Stimulated activated CD4-positive, alpha-beta T cell treated with anti-CD3 and anti-CD28 coated beads, Interleukin-12 subunit alpha, Interleukin-12 subunit beta, amount 100 ng/mL, for 24 hours (primary cell): ENCODE data around the gene PPP2R2C.

Source experiments
- DNase-seq, 2 experiments: peaks; one replicate each; pipeline ENCODE4 v3.0.0-alpha.2; 2020; ENCODE audit warnings: low read depth in 2 of 2

The PPP2R2C gene

GRCh38 chr4:6271701-6272465, 200.5 kb downstream of the PPP2R2C start:
- DNase-seq: no peak

GRCh38 chr4:6271206-6271605, 201.2 kb downstream of the PPP2R2C start:
- no peak for DNase-seq

GRCh38 chr4:6270636-6271121, 201.7 kb downstream of the PPP2R2C start:
- no peak for DNase-seq
